Astrocyte of the spinal cord (primary cell): ENCODE data around the gene CCDC61.

Source experiments
- DNase-seq: peaks from one replicate; pipeline ENCODE4 v3.0.0; 2011; ENCODE audit warnings: low read depth, low spot score
- H3K4me3 ChIP-seq: 2 replicates; pipeline ENCODE4 v1.5.1; 2011; ENCODE audit warnings: low read depth, mild to moderate bottlenecking, low read length, moderate library complexity
- CTCF ChIP-seq: IDR thresholded peaks from 2 replicates; pipeline ENCODE4 v1.5.1; 2012; ENCODE audit warnings: low read depth, mild to moderate bottlenecking, low read length, inconsistent platforms
- in situ Hi-C: cut with HindIII; loops from 2 replicates; pipeline ENCODE4 v1.10.0; 2017; ENCODE audit warnings: low sequenced_read_pairs

Gene CCDC61

GRCh38 chr19:46020819-46021125 lies 25.5 kb downstream of the CCDC61 start:
- no peak overlapping the region for H3K4me3 ChIP-seq
- in situ Hi-C loops = no loop called here
- DNase-seq = no peak
- TF ChIP-seq CTCF = no peak

- no peak for TF ChIP-seq CTCF
- in situ Hi-C loops = no loop called here
- no peak overlapping the region for H3K4me3 ChIP-seq
- DNase-seq = no peak
Observed at GRCh38 chr19:46021531-46022041, 26.3 kb downstream of the CCDC61 start.

- no peak overlapping the region for H3K4me3 ChIP-seq
Observed at GRCh38 chr19:46022061-46022430, 26.8 kb downstream of the CCDC61 start.

GRCh38 chr19:46022431-46023310 lies 27.4 kb downstream of the CCDC61 start, which contains the start of gene PGLYRP1:
TSS of gene PGLYRP1 (minus strand) at chr19:46023053. CDS start at chr19:46023021, 32 bp downstream.
- no peak for DNase-seq
- no peak for TF ChIP-seq CTCF
- H3K4me3 ChIP-seq = no peak within 1 kb of the TSS
- in situ Hi-C loops = no loop called here

More at GRCh38 chr19:46022061-46022430, 26.8 kb downstream of the CCDC61 start:
- no peak for DNase-seq
- in situ Hi-C loops = no loop called here
- no peak for TF ChIP-seq CTCF

GRCh38 chr19:46023311-46023779 lies 28.1 kb downstream of the CCDC61 start:
- in situ Hi-C loops = no loop called here
- TF ChIP-seq CTCF = no peak
- no peak overlapping the region for H3K4me3 ChIP-seq
- no peak for DNase-seq

GRCh38 chr19:46025835-46026234 lies 30.6 kb downstream of the CCDC61 start:
- no peak overlapping the region for H3K4me3 ChIP-seq
- in situ Hi-C loops = no loop called here
- DNase-seq = no peak
- no peak for TF ChIP-seq CTCF
